Uterus (tissue), 2 donors: Measurements from ENCODE around the gene SMIM3.

Experiments used
- CTCF ChIP-seq, 4 experiments: fragments of 200-600 bp in 2 of 4; fragments of 450-650 bp in 2 of 4; sonication (generic) in 2 of 4; IDR thresholded peaks; one replicate each; pipeline ENCODE4 v1.5.1; 2016 to 2019; ENCODE audit warnings: antibody characterized with exemption in 4 of 4, mild to moderate bottlenecking in 2 of 4, moderate library complexity in 1 of 4
- POLR2A ChIP-seq, 2 donors: fragments of 450-650 bp; IDR thresholded peaks; one replicate each; pipeline ENCODE4 v1.6.1; 2016; ENCODE audit warnings: antibody characterized with exemption in 2 of 2, mild to moderate bottlenecking in 1 of 2, moderate library complexity in 1 of 2

GRCh38 chr5:150778088-150778516 lies 455 bp upstream of the SMIM3 start:
- TF ChIP-seq POLR2A (IDR thresholded peaks at IDR 0.05): no peak
- TF ChIP-seq CTCF (IDR thresholded peaks at IDR 0.05): no peak
